Left forelimb (tissue), 1 donor: ENCODE measurements around the gene ANKRD13A.
A peak's percentile ranks its signal among the peaks of the same experiment; 100 is the strongest.

Experiments
- DNase-seq: peaks from one replicate; pipeline ENCODE4 v3.0.0-alpha.2; 2018; ENCODE audit warnings: low spot score

Gene ANKRD13A

DNA sequence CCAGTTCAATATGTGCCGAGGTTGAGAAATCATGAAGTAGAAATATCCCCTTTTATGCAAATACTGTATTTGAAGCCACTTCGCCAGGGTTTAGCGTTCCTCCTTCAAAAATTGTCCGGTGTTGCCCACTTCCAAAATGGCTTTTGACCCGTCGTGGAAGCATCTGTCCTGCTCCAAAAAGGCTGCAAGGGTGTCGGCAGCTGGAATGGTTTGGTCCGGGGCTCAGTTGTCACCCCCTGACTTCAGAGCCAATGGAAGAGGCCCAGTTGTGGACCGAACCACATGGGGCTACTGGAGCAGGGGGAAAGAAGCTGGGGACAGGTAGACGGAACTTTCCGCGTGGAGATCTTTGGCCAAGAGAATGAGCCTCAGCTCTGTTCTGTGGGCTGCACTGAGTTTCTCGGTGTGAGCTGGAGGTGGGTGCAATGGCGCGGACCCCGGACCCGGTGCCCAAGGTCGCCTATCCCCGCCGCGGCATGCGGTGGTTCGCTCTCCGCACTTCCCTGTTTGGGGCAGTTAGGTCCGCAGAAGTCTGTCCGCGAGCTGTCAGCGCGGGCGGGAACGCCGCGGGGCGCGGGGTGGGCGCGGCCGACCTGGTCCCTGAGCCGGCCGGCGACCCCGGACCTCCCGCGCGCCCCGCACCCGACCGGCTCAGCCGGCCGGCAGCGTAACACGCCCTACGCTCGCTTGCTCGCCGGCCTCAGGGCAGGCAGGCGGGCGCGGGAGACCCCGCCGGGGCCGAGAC, at the start of gene ANKRD13A:
Gene ANKRD13A (plus strand): TSS at position 527 of the 745 bp plus-strand sequence. CDS start 259 bp downstream, outside the sequence.
- peak; percentile 92 for DNase-seq

- no peak for DNase-seq
These were observed 48.6 kb upstream of the ANKRD13A start for GRCh38 chr12:109950625-109951024.

- no peak for DNase-seq
These were observed 48.1 kb upstream of the ANKRD13A start for GRCh38 chr12:109951136-109951535.

DNA sequence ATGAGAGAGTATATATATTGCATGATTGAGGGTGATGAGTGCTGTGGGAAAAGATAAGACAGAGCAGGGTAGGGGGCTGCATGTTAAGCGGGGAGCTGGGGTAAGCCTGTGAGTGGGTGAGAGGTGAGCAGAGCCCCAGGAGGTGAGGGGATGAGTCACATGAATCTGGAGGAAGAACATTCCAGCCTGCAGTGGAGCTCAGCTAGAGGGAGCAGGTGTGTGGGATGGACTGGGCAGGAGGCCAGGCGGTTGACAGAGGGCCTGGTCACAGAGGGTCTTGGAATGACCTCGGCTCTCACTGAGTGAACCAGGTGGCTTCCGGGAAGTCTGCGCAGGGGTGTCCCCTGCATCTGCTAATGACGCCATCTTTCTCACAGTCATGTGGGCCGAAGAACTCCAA, 47.5 kb upstream of the ANKRD13A start:
- no peak for DNase-seq

DNA sequence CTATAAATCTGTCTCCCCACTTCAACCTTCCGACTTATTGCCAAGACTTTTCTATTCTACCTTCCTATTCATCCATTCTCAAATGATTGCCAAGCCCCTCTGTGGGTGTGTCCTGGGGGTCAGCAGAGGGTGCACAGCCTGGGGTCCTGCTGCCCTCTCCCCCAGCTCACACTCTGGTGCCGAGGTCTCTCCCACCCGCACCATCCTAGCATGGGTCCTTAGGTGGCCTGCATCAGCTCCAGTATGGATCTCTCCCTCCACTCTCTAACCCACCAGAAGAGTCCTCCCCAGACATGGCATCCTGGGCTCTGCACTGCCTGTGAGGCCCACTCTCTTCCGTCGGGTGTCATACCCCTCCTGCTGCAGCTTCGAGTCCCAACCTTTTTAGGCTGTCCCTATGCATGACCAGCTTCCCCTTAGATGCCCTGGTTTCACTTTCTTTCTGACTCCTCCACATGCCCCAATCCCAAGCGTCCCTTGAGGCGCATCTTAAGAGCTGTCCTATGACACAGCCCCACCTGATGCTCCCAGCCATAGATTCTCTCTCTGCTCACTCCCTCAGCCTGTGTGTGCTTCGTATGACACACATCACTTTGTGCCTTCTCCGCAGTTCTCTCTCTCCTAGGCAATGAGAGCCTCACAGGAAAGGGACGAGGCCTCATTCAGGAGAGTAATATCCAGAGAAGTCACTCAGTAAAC, 46.9 kb upstream of the ANKRD13A start:
- no peak for DNase-seq

DNA sequence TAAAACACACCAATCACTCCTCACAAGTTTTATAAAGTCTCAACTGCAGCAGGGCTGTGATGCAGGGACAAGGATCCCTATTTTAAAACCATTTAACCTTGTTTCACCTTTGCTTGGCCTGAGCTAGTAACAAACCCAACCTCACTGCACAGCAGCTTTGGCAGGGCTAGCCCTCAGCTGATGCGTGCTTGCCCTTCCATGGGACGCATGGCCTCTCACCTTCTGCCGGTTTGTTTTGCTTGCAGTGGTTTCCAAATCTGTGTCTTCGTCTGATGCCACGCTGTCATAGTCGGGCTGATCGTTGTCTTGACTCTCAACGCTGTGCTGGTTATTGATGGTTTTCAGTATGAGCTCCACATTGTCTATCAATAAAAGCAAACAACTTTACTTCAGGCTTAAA, 46.4 kb upstream of the ANKRD13A start:
- no peak for DNase-seq

DNA sequence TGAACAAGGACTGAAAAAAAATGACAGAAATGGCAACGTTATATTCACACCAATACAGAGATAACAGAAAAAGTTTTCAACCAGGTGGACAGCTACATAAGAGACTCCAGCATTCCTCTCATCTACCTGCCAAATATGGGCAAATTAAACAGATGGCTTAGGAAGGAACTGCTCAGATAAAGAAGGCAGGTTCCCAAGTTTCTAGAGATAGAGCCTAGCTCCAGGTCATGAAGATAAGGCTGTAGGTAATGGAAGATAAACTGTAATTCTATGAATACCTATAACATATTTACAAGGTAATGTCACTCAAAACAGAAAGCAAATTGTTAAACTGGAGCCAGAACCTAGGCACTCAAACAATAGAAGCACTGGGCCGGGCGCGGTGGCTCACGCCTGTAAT, 45.6 kb upstream of the ANKRD13A start:
- DNase-seq, result no peak

- no peak for DNase-seq
These were observed 40.9 kb upstream of the ANKRD13A start for GRCh38 chr12:109958374-109958773.

- DNase-seq, result no peak
These were observed 39.7 kb upstream of the ANKRD13A start for GRCh38 chr12:109959411-109960093.

DNA sequence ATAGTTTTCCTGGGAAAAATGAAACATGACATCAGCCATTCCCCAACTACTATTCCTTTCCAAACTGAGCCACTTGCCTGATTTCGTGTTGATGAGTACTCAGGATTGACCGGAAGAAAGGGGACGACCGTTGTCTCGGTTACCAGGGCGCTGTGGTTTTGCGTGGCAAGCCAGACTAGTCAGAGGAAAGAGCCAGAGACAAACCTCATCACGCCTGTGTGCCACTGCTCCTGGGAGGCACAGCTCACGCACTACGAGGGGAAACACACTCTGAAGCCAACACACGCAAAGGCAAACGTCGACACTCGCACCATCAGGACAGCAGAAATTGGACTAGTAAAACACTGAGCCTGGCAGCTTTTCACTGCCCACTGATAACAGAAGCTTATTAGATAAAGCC, 38.0 kb upstream of the ANKRD13A start:
- no peak for DNase-seq

DNA sequence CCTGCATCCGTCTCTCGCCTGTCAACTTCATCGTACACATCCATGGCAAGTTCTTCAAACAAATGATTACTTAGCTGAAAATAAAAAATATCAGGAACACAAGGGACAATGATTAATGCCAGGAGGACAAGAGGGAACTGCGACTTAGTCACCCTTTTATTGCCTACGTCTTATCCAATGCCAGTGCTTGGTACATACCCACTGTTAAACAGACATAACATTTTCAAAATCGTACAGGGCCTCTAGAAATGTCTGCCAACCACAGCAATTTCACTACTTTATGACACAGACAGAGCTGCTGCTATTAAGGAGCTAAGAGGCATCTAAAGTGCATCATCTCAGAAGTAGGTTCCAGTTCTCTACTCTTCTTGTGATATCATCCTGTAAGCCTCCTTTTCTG, 37.6 kb upstream of the ANKRD13A start:
- no peak for DNase-seq

- DNase-seq, result no peak
These were observed 36.8 kb upstream of the ANKRD13A start for GRCh38 chr12:109962398-109962797.

DNA sequence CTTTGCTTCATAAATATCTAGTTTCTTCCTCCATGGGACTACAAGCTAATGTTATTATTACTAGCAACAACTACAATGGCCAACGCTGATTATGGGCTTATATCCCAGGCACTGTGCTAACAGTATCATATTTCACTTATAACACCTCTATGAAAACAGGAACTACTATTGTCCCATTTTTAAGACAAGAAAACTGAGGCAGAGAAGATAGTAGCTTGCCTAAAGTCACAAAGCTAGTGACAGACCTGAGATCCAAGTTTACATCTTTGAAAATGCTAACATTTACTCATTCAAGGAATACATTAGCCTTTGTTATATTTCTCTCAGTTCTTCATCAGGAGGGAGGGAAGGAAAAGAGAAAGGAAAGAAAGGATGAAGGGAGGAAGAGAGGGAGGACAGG, 35.9 kb upstream of the ANKRD13A start:
- no peak for DNase-seq

GRCh38 chr12:109963743-109964429, 35.3 kb upstream of the ANKRD13A start:
- DNase-seq, result no peak

DNA sequence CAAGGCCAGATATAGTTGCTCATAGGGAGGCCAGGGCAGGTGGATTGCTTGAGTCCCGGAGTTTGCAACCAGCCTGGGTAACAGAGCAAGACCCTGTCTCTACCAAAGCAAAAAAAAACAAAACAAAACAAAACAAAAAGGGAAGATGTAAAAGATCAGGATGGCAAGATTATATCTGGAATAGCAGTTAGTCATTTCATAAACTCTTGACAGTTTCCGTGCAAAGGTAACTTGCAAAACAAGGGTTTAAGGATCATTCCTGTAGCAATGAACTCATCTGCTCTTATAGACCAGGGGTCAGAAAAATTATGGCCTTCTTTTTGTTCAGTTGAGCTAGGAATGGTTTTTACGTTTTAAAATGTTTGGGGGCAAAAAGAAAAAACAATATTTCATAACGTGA, 32.7 kb upstream of the ANKRD13A start:
- DNase-seq, result no peak

DNA sequence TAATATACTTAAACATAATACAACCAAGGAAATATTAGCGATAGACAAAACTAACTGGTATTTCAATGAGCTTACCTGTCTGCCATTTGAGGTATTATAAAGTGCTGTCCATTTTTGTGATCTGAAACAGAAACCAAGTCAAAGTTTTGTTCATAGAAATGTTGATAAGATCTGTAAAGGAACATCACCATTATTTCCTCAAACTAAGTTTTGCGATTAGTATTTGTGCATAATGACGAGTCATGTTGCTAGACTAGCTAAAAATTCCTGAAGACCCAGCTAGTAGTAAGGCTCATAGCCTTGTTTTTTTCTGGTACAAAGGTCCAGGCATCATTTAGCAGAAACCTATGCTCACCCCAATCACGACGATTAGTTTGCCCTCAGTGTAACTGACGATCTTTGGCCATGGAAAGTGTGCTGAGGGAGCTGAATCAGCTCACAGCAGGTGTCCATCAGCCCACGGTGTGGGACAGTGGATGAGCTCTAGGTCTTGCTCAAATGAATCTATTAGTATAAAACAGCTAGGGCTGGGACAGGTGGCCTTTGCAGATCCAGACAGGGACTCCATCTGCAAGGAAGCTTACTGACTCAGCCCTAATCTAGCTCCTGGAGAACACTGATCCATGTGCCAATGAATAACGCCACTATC, 31.7 kb upstream of the ANKRD13A start:
- no peak for DNase-seq

- DNase-seq, result no peak
These were observed 31.2 kb upstream of the ANKRD13A start for GRCh38 chr12:109968032-109968420.

- DNase-seq, result no peak
These were observed 30.4 kb upstream of the ANKRD13A start for GRCh38 chr12:109968801-109969200.

- DNase-seq, result no peak
These were observed 26.4 kb upstream of the ANKRD13A start for GRCh38 chr12:109972821-109973220.

- no peak for DNase-seq
These were observed 17.9 kb upstream of the ANKRD13A start for GRCh38 chr12:109981311-109981710.

- no peak for DNase-seq
These were observed 17.0 kb upstream of the ANKRD13A start for GRCh38 chr12:109982210-109982609.
